ENCODE results near the gene CATSPER4. TPM values are rescaled to one million over a fixed set of nuclear protein-coding genes. Genes with fewer than 3 reads are reported as not detected.
A peak's percentile ranks its signal among the peaks of the same experiment; 100 is the strongest.

The CATSPER4 gene
- total RNA-seq (not detected), polyA plus RNA-seq (0.07 TPM)
- long read RNA-seq, donor 1, result 0 reads
- long read RNA-seq, donor 2, result 0 reads
- long read RNA-seq, donor 3, result 0 reads
- long read RNA-seq, donor 4, result 0 reads
- long read RNA-seq, donor 5, result 0 reads
- long read RNA-seq, donor 6, result 0 reads
- long read RNA-seq, donor 7, result 0 reads
- long read RNA-seq, donor 8, result 0 reads
- long read RNA-seq, donor 9, result 0 reads
- long read RNA-seq, donor 10, result 0 reads

DNA sequence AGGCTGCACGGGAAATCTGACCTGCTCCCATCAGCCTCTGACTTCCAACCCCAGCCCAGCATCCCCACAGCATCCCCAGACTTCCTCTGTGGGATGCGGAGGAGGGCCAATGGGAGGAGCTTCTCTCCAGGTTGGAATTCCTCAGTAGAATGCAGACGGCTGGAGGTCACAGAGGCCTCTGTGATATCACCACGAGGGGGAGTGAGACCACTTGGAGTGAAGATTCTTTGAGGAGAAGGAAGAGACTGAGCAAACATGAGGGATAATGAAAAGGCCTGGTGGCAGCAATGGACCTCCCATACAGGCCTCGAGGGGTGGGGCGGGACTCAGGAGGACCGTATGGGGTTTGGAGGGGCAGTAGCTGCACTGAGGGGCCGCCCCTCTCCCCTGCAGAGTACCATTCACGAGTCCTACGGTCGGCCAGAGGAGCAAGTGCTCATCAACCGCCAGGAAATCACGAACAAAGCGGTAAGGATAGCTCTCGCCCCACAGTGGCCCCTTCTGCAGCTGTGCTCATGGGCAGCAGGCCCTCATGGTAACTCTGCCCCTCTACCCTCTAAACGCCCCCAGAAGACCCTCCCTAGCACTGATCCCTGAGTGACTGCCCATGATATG, at the start of gene CATSPER4:
TSS of gene CATSPER4 (plus strand) at position 230 of the 615 bp plus-strand sequence. CDS start at position 256, 26 bp downstream.
- DNase-seq (ENCODE audit: low read depth in 6 of 9, low spot score in 9 of 9), result no peak
- Histone ChIP-seq H3K27ac (ENCODE audit: low read depth in 1 of 2, low read length in 1 of 2) (no peak within 1 kb of the TSS), H3K4me3 (ENCODE audit: low read length in 2 of 2) (no peak within 1 kb of the TSS), H3K27me3 (ENCODE audit: control insufficient read depth in 2 of 2, insufficient read depth in 1 of 2, low read length in 1 of 2) (no peaks in the 10 kb centered on the region), H3K9me3 (ENCODE audit: control insufficient read depth in 2 of 2, insufficient read depth in 1 of 2, low read length in 1 of 2) (no peaks in the 10 kb centered on the region), H3K36me3 (ENCODE audit: control insufficient read depth in 2 of 2, insufficient read depth in 2 of 2, low read length in 1 of 2) (no peaks in the 10 kb centered on the region), H3K4me1 (ENCODE audit: control insufficient read depth in 2 of 2, insufficient read depth in 2 of 2, low read length in 2 of 2) (peaks cover 0 to 6% of the 10 kb centered on the region in 2 donors)
- 82% methylated on average over 16 of the region's 16 CpGs for WGBS

GRCh38 chr1:26142159-26142558, 48.2 kb upstream of the CATSPER4 start:
- H3K4me3 ChIP-seq (ENCODE audit: low read length in 2 of 2), result no peak overlapping the region
- H3K27me3 ChIP-seq (ENCODE audit: control insufficient read depth in 2 of 2, insufficient read depth in 1 of 2, low read length in 1 of 2), result peaks cover 0 to 5% of the 10 kb centered on the region in 2 donors
- H3K27ac ChIP-seq (ENCODE audit: low read depth in 1 of 2, low read length in 1 of 2), result no peak overlapping the region
- 97% methylated on average over 8 of the region's 8 CpGs for WGBS
- no peaks in the 10 kb centered on the region for H3K9me3 ChIP-seq (ENCODE audit: control insufficient read depth in 2 of 2, insufficient read depth in 1 of 2, low read length in 1 of 2)
- no peaks in the 10 kb centered on the region for H3K36me3 ChIP-seq (ENCODE audit: control insufficient read depth in 2 of 2, insufficient read depth in 2 of 2, low read length in 1 of 2)
- peaks cover 10 to 14% of the 10 kb centered on the region in 2 donors for H3K4me1 ChIP-seq (ENCODE audit: control insufficient read depth in 2 of 2, insufficient read depth in 2 of 2, low read length in 2 of 2)
- no peak for DNase-seq (ENCODE audit: low read depth in 6 of 9, low spot score in 9 of 9)

DNA sequence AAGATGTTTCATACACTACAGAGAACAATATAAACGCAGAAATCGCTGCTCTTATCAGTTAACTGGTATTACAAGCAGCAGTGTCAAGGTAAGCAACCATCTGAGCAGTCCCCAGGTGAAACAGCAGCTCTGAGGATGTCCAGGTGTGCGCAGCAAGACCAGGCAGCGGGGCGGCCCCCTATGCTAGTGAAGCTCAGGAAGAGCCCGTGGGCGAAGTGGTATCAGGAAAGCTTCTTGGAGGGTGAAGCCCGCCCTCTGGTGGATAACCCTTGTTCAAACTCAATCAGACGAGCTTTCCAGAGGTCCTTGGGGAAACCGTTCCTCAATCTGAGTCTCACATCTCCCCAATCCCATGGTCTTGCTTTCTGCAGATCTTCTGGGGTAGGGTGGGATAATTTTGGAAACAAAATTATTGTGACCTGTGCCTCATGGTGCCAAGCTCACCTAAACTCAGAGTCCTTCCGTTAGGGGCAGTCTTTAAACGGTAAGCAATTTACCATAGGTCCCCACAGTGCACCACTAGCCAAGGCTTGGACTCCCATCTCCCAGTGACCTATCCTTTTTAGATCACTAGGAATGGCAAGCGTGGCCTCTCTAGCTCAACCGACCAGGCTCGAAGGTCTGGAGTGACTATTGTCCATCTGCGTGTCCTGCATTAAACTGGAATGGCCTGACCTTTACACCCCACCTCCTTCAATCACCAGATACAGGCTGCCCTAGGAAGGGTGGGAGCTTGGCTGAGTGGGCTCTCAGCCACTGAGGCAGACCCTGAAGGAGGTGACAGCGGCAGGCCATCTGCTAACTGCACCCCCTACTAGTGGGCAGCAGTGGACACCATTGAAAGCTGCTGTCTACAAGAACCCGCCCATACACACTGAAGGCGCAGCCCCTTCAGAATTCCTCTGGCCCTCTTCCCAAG, 45.1 kb upstream of the CATSPER4 start:
- DNase-seq (ENCODE audit: low read depth in 6 of 9, low spot score in 9 of 9), result peak; percentile 52 to 89 (median 73)
- Histone ChIP-seq H3K36me3 (ENCODE audit: control insufficient read depth in 2 of 2, insufficient read depth in 2 of 2, low read length in 1 of 2) (no peaks in the 10 kb centered on the region), H3K4me3 (ENCODE audit: low read length in 2 of 2) (no peak overlapping the region), H3K27me3 (ENCODE audit: control insufficient read depth in 2 of 2, insufficient read depth in 1 of 2, low read length in 1 of 2) (peaks cover 0 to 5% of the 10 kb centered on the region in 2 donors), H3K27ac (ENCODE audit: low read depth in 1 of 2, low read length in 1 of 2) (no peak overlapping the region), H3K4me1 (ENCODE audit: control insufficient read depth in 2 of 2, insufficient read depth in 2 of 2, low read length in 2 of 2) (peaks cover 3 to 5% of the 10 kb centered on the region in 2 donors), H3K9me3 (ENCODE audit: control insufficient read depth in 2 of 2, insufficient read depth in 1 of 2, low read length in 1 of 2) (no peaks in the 10 kb centered on the region)
- 35% methylated on average over 19 of the region's 19 CpGs for WGBS

DNA sequence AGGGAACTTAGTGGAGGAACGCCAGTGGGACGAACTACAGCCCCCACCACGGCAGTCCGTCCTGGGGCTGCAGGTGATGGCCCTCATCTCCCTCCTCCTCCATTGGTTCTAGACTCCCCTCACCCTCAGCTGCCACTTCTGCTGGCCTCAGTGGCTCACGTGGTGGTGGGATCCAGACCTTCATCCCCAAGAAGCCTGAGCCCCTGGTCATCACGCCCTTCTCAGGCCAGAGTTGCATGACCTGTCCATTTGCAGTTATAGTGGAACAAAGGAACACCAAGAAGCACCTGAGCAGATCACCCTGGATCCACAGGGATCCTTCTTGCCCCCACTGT, 44.5 kb upstream of the CATSPER4 start:
- Histone ChIP-seq H3K4me1 (ENCODE audit: control insufficient read depth in 2 of 2, insufficient read depth in 2 of 2, low read length in 2 of 2) (peaks cover 3 to 5% of the 10 kb centered on the region in 2 donors), H3K9me3 (ENCODE audit: control insufficient read depth in 2 of 2, insufficient read depth in 1 of 2, low read length in 1 of 2) (no peaks in the 10 kb centered on the region), H3K4me3 (ENCODE audit: low read length in 2 of 2) (no peak overlapping the region), H3K27ac (ENCODE audit: low read depth in 1 of 2, low read length in 1 of 2) (no peak overlapping the region), H3K27me3 (ENCODE audit: control insufficient read depth in 2 of 2, insufficient read depth in 1 of 2, low read length in 1 of 2) (peaks cover 0 to 5% of the 10 kb centered on the region in 2 donors), H3K36me3 (ENCODE audit: control insufficient read depth in 2 of 2, insufficient read depth in 2 of 2, low read length in 1 of 2) (no peaks in the 10 kb centered on the region)
- WGBS, result 89% methylated on average over 6 of the region's 6 CpGs
- no peak for DNase-seq (ENCODE audit: low read depth in 6 of 9, low spot score in 9 of 9)

DNA sequence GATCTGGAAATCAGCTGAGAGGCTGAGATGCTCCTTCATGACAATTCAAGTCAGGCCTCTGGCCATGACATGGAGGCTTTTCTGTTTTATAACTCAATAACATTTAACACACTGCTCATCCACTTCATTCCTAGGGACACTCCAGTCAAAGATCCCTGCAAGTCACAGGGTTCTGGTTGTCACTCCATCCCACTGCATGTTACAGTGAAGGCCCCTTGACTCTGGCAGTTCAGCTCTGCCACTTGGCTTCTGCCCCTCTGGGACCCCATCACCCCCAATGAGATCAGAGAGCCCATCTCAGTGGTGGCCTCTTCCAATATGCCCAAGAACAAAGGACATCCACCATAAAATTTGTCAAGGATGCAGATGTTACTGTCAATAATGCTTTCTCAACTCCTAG, 41.5 kb upstream of the CATSPER4 start:
- Histone ChIP-seq H3K27ac (ENCODE audit: low read depth in 1 of 2, low read length in 1 of 2) (no peak overlapping the region), H3K4me3 (ENCODE audit: low read length in 2 of 2) (no peak overlapping the region), H3K36me3 (ENCODE audit: control insufficient read depth in 2 of 2, insufficient read depth in 2 of 2, low read length in 1 of 2) (no peaks in the 10 kb centered on the region), H3K9me3 (ENCODE audit: control insufficient read depth in 2 of 2, insufficient read depth in 1 of 2, low read length in 1 of 2) (no peaks in the 10 kb centered on the region), H3K27me3 (ENCODE audit: control insufficient read depth in 2 of 2, insufficient read depth in 1 of 2, low read length in 1 of 2) (peaks cover 0 to 5% of the 10 kb centered on the region in 2 donors), H3K4me1 (ENCODE audit: control insufficient read depth in 2 of 2, insufficient read depth in 2 of 2, low read length in 2 of 2) (peaks cover 3 to 5% of the 10 kb centered on the region in 2 donors)
- no peak for DNase-seq (ENCODE audit: low read depth in 6 of 9, low spot score in 9 of 9)

GRCh38 chr1:26153966-26154532, 36.4 kb upstream of the CATSPER4 start:
- Histone ChIP-seq H3K27ac (ENCODE audit: low read depth in 1 of 2, low read length in 1 of 2) (no peak overlapping the region), H3K36me3 (ENCODE audit: control insufficient read depth in 2 of 2, insufficient read depth in 2 of 2, low read length in 1 of 2) (no peaks in the 10 kb centered on the region), H3K27me3 (ENCODE audit: control insufficient read depth in 2 of 2, insufficient read depth in 1 of 2, low read length in 1 of 2) (peaks cover 0 to 25% of the 10 kb centered on the region in 2 donors), H3K9me3 (ENCODE audit: control insufficient read depth in 2 of 2, insufficient read depth in 1 of 2, low read length in 1 of 2) (no peaks in the 10 kb centered on the region), H3K4me1 (ENCODE audit: control insufficient read depth in 2 of 2, insufficient read depth in 2 of 2, low read length in 2 of 2) (peaks cover 22 to 38% of the 10 kb centered on the region in 2 donors), H3K4me3 (ENCODE audit: low read length in 2 of 2) (no peak overlapping the region)
- WGBS, result 89% methylated on average over 5 of the region's 5 CpGs
- DNase-seq (ENCODE audit: low read depth in 6 of 9, low spot score in 9 of 9), result no peak

GRCh38 chr1:26154750-26155149, 35.7 kb upstream of the CATSPER4 start:
- Histone ChIP-seq H3K36me3 (ENCODE audit: control insufficient read depth in 2 of 2, insufficient read depth in 2 of 2, low read length in 1 of 2) (no peaks in the 10 kb centered on the region), H3K4me1 (ENCODE audit: control insufficient read depth in 2 of 2, insufficient read depth in 2 of 2, low read length in 2 of 2) (peaks cover 22 to 38% of the 10 kb centered on the region in 2 donors), H3K27me3 (ENCODE audit: control insufficient read depth in 2 of 2, insufficient read depth in 1 of 2, low read length in 1 of 2) (peaks cover 0 to 29% of the 10 kb centered on the region in 2 donors), H3K9me3 (ENCODE audit: control insufficient read depth in 2 of 2, insufficient read depth in 1 of 2, low read length in 1 of 2) (no peaks in the 10 kb centered on the region), H3K4me3 (ENCODE audit: low read length in 2 of 2) (no peak overlapping the region), H3K27ac (ENCODE audit: low read depth in 1 of 2, low read length in 1 of 2) (no peak overlapping the region)
- DNase-seq (ENCODE audit: low read depth in 6 of 9, low spot score in 9 of 9), result no peak
- 52% methylated on average over 9 of the region's 9 CpGs for WGBS

GRCh38 chr1:26155370-26156284, 34.8 kb upstream of the CATSPER4 start:
- Histone ChIP-seq H3K27ac (ENCODE audit: low read depth in 1 of 2, low read length in 1 of 2) (no peak overlapping the region), H3K4me3 (ENCODE audit: low read length in 2 of 2) (no peak overlapping the region), H3K36me3 (ENCODE audit: control insufficient read depth in 2 of 2, insufficient read depth in 2 of 2, low read length in 1 of 2) (no peaks in the 10 kb centered on the region), H3K4me1 (ENCODE audit: control insufficient read depth in 2 of 2, insufficient read depth in 2 of 2, low read length in 2 of 2) (peaks cover 22 to 38% of the 10 kb centered on the region in 2 donors), H3K27me3 (ENCODE audit: control insufficient read depth in 2 of 2, insufficient read depth in 1 of 2, low read length in 1 of 2) (peaks cover 2 to 34% of the 10 kb centered on the region in 2 donors), H3K9me3 (ENCODE audit: control insufficient read depth in 2 of 2, insufficient read depth in 1 of 2, low read length in 1 of 2) (no peaks in the 10 kb centered on the region)
- peak in 1 of 9 donors; percentile 61 for DNase-seq (ENCODE audit: low read depth in 6 of 9, low spot score in 9 of 9)
- WGBS, result 57% methylated on average over 21 of the region's 21 CpGs

Data from thymus (tissue), 14 donors.